Stimulated activated CD8-positive, alpha-beta memory T cell treated with anti-CD3 and anti-CD28 coated beads, Interleukin-15, amount 100 ng/mL, for 4 hours (primary cell): ENCODE data around the gene SLC22A4.

Experiments
- DNase-seq, 2 donors: peaks; one replicate each; pipeline ENCODE4 v3.0.0-alpha.2; 2020; ENCODE audit warnings: low read depth in 2 of 2

The SLC22A4 gene

DNA sequence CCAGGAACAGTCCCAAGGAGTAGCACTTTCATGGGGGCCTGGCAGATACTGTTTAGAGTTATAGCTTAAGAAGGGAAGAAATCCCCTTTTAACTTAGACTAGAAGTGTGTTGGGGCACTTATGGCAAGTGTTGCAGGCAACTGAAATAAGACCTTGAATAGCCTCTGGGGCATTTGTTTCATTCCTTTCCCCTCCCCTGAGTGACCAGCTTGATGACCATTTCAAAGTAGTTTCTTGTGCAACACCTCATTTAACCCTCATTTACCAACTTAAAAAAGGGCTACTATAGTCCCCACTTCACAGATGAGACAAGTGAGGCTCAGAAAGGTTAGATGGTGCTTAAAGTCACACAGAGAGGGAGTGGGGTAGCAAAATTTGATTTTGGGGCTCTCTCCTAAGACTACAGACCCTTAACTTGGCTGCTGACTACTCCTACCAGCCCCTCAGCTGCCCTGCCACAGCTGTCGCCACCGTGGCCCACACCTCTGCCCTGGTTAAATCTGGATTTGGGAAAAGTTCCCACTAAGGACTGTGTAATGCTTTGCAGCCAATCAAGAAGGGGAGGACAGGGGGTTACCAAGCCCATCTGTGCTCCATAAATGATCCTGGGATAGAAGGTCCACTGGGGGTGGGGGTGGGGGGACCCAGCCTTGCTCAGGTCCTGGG is 31.2 kb upstream of the SLC22A4 start:
- no peak for DNase-seq

DNA sequence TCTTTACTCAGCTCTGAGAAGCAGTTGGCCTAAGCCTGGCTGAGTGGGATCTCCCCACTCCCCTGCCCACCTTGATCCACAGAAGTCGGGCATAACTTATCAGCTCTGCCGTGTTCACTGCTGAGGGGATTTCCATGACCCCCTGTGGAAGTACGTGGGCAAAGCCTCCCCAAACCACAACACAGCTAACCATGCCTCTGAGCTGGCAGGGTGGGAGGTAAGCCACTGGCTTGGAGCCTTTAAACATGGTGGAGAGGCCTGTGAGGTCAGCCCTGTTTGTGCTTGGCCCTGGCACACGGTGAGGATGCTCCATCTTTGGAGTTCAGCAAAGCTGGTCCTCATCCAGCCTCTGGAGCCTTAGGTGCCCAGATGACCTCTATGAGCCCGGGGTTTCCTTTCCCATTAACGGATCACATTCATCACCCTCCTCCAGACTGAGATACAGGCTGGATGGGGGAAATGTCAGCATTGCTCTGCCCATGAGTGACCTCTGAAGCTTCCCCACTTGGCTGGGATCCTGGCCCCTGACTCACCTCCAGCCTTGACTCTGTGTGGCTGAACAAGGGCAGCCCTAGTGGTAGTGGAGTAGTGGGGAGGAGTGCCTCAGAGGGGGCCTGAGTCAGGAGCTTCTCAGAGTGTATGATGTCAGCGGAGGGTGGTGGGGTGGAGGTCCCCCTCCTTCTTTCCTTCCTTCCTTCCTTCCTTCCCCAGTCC is 30.5 kb upstream of the SLC22A4 start:
- peak in 1 of 2 donors; percentile 49 for DNase-seq

- no peak for DNase-seq
Observed at GRCh38 chr5:132264546-132265335, 29.5 kb upstream of the SLC22A4 start.

GRCh38 chr5:132265336-132266030 is 28.7 kb upstream of the SLC22A4 start:
- no peak for DNase-seq

GRCh38 chr5:132266031-132266835 is 28.0 kb upstream of the SLC22A4 start:
- no peak for DNase-seq

GRCh38 chr5:132266836-132267160 is 27.4 kb upstream of the SLC22A4 start:
- DNase-seq = no peak

GRCh38 chr5:132267166-132267739 is 26.9 kb upstream of the SLC22A4 start:
- no peak for DNase-seq

DNA sequence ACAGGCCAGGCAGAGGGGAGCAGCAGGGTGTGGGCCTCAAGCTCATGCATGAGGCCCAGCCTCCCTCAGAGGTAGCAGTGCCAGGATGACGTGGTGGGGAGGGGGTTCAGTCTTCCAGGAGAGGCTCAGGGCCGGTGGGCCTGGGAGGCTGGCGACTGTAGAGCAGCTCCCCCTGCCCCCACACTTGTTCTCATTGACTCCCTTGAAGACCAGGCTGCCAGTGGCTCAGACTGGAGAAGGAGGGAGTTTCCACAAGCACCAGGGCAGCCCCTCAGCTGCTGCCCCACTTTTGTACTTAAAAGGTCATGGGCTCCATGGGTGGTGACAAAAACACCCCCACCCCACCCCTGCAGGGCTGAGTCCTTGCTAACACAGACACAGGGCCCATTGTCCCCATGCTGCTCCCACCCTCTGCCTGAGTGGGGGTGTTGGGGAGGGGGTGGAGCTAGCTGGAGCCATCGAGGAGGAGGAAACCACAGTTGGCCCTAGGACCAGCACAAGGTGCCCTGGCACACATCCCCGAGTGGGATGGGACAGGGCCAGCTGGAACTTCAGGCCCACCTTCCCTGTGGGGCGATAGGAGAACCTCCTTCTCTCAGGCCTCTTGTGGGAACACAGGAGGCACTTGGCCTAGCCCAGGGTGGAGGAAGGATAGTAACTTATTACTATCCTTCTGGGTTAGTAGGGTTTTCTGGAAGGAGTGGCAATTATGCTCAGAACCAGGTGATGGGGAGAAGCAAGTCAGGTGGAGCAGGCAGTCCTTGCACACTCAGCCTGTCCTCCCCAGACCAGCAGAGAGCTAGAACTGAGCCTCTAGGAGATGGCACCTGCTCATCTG is 26.0 kb upstream of the SLC22A4 start:
- DNase-seq = no peak

DNA sequence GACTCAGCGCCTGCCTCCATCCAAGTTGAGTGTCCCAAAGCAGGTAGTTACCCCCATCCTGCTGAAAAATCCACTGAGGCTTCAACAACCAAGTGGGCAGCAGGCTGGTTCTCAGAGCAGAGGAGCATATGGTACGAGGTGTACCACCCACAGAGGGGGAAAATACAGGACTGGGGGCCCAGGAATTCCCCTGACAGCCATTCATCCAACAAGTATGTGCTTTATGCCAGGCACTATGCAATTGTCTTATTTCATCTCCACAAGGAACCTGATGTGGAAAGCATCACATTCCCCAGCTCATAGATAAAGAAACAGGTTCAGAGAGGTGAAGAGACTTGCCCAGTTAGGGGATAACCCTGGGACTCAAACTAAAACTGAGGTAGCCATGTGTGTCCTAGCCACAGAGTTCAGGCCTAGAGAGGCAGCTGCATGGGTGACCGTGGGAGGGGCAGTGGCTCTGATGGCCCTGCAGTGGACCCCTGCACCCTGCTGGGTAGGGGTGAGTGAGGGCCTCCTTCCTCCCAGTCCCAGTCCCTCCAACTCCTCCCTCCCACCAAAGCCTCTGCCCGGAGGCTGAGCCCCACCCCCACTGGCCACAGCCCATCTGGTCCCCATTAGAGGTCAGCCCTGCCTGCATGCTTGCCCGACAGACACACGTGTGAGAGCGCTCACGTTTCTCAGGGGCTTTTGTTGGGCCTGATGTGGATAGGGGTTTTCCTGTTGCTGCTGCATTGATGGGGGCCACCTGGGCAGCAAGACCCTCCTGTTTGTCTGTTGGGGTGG is 25.2 kb upstream of the SLC22A4 start:
- no peak for DNase-seq

- no peak for DNase-seq
Observed at GRCh38 chr5:132269635-132270334, 24.4 kb upstream of the SLC22A4 start.

DNA sequence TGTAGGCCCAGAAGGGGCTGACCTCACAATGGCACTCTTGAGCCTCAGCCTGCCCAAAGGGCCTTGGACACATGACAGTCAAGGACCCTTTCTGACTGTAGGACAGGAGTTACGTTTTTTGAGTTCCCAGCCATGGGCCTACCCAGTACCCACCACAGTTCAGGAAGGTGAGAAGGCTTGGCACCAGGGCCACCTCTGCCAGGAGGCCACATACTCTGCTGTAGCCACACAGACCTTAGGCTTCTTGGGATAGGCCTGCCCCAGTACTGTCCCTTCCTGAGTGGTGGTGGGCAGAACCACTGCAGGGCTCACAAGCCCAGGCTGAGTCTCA is 23.9 kb upstream of the SLC22A4 start:
- DNase-seq = no peak

DNA sequence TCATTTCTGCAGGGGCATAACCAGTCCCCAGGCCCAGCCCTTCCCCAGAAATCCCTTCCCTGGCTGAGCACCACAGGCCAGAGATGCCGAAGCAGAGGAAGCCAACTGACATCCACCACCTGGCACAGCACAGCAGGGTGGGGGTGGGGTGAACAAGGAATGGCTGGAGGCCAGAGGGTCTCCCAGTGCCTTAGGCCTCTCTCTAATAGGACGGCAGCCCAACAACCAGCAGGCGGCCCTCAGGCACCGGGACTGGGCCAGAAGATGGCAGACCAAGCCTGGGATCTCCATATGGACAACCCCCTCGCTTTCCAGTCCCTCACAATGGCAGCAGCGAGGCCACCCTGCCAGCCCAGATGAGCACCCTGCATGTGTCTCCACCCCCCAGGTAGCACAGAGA is 23.5 kb upstream of the SLC22A4 start:
- no peak for DNase-seq

DNA sequence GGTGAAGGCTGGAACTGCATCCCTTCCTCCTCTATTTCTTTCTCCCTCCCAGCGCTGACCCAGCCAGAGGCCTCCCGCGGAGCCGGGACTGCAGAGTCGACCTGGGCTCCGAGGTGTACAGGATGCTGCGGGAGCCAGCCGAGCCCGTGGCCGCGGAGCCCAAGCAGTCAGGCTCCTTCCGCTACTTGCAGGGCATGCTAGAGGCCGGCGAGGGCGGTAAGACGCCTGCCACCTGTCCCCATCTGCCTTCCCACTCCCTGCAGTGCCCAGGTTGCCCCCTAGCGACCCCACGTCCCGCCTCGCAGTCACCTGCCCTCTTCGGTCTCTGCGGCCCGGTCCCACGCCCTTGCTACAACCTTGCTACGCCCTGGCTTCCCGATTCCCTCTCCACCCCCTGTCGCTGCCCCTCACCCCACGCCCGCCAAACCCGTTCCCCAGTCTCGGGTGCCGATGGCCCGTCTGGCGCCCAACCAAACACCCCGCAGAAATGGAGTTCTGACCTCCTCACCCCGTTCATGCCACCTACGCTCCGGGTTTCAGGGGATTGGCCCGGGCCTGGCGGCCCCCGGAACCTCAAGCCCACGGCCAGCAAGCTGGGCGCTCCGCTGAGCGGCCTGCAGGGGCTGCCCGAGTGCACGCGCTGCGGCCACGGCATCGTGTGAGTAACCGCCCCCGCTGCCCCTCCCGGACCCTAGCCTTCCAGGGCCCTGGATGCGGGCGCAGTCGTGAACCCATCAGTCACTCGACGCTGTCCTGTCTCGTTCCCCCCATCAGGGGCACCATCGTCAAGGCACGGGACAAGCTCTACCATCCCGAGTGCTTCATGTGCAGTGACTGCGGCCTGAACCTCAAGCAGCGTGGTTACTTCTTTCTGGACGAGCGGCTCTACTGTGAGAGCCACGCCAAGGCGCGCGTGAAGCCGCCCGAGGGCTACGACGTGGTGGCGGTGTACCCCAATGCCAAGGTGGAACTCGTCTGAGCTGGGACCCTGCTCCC is 22.6 kb upstream of the SLC22A4 start:
- DNase-seq = no peak

- peak in 1 of 2 donors; percentile 39 for DNase-seq
Observed at GRCh38 chr5:132272311-132273210, 21.6 kb upstream of the SLC22A4 start.

DNA sequence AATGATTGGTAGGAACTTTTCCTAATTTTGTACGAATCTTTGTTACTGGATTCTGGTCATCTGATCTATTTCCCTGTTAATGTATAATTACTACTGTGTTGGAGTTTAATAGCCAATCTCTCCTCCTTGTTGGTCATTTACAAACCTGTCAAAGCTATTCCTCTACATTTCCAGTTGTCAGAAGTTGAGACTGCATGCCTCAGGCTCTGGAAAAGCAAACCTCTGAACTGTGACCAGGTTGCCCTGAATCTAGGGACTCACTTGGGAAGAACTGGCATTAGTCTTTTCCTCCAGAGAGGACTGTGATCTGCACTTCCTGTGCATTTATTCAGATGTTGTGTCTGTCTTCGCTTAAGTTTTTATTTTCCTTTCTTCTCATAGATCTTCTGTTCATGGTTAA is 20.6 kb upstream of the SLC22A4 start:
- no peak for DNase-seq

- DNase-seq = no peak
Observed at GRCh38 chr5:132274050-132274792, 20.0 kb upstream of the SLC22A4 start.
